Frontal cortex (tissue), 4 donors: Measurements from ENCODE around the gene ELMOD1. TPM values are rescaled to one million over a fixed set of nuclear protein-coding genes. Genes with fewer than 3 reads are reported as not detected.

Experiments used
- DNase-seq, 2 donors: peaks; one replicate each; pipeline ENCODE4 v3.0.0; 2012; ENCODE audit warnings: low spot score in 2 of 2
- FAIRE-seq: peaks from 2 replicates; lab custom pipeline; 2012; peaks lifted over from hg19 to GRCh38; lab: Jason Lieb, UNC
- total RNA-seq: library from RNA; depleted of rRNA; stranded (reverse); fragments of >200 nt; gene quantifications from one replicate; pipeline ENCODE4 v1.2.3, GENCODE V29; 2014
- donor health status: control.
- donor health status: control.
- donor health status: control.

The ELMOD1 gene
- total RNA-seq, 1 donor from 2014 or later: 118 TPM

DNA sequence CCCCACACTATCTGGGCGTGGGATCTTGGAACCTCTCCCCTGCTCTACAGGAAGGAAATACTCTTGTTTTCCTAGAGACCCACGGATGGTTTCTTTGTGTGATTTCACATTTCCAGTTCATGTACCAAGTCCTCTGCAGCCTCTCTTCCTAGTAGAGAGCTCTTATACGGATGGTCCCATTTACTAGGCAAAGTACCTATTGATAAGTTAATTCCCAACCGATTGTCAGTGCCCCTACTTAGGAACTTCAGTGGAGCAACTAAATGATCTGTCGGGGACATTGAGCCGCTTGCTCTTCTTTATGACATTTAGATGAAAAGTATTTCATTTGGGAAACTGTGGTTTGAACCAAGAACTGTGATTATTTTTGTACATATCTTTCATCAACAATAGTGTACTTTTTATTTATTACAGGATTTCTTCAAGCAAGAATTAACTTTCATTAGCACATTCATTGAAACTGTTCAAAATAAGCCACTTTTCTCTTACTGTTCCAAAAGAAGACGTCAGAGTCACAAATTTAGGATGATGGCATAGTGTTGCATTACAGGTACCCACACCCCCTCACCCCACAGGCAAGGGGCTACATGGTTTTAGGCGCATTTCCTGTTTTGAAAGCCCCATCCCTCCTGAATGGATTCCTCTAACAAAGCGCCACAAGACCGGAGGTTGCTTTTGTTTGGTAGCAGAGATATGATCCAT lies 34.2 kb downstream of the ELMOD1 start:
- no peak for FAIRE-seq
- DNase-seq: no peak

DNA sequence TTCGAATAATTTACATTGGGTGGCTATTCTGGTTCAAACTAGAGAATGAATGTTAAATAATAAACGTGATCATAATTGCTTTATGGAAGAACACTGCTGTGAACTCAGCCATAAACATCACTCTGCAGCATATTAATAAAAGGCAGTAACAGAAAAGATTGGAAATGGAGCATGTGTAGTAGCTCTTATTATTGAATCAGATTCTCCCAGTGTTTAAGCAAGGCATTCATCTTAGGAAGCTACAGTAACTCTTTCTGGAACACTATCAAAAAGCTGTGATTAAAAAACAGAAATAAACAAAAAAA lies 34.7 kb downstream of the ELMOD1 start:
- no peak for DNase-seq
- no peak for FAIRE-seq

DNA sequence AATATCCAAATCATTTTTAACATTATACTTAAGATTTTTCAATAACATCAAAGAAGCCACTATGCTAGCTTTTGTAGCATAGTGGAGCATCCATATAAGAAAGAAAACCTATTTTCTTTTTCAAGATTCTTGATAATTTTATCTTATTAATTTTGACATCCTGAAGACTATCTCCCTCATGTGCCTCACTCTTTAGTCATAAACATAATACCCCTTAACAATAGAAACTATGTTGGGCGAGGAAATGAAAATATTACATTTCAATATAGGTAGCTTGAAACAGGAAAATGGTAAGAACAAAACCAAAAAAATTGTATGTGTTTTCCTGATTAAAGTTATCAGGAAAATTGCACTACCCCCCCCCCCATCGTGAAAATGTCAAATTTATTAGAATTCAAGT lies 40.1 kb downstream of the ELMOD1 start:
- FAIRE-seq (no peak), DNase-seq (no peak)

DNA sequence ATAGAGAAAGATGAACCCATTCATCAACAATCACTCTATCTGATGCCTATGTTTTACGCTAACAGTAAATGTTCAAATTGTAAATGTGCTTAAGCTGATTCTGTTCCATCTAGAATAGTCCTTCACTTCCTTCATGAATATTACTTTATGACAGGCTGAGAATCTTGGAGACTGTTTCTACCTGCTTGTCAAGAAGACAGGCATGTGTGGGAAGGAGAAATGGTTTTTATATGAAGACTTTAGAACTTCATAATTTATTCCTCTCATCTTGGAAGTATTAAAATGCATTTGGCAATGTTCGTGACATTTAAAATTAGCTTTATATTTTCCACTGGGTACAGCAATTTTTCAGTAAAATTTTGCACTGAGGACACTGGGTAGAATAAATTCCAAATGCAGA lies 41.0 kb downstream of the ELMOD1 start:
- DNase-seq (no peak), FAIRE-seq (no peak)

DNA sequence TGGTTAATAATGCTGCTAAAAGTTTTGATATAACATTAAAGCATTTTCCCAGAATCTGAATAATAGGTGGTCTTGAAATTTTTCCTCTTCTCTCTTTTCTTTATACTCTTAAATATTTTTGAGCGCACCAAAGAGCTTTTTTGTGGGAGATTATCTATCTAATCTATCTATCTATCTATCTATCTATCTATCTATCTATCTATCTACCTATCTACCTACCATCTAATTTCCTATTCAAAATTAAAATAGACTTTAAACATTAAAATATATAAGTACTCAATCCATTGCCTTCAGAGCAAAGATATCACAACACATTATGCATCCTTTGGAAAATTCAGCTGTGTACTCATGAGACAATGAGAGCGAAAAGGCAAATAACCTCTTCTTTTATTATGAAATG lies 55.8 kb downstream of the ELMOD1 start:
- FAIRE-seq: no peak
- DNase-seq: no peak

DNA sequence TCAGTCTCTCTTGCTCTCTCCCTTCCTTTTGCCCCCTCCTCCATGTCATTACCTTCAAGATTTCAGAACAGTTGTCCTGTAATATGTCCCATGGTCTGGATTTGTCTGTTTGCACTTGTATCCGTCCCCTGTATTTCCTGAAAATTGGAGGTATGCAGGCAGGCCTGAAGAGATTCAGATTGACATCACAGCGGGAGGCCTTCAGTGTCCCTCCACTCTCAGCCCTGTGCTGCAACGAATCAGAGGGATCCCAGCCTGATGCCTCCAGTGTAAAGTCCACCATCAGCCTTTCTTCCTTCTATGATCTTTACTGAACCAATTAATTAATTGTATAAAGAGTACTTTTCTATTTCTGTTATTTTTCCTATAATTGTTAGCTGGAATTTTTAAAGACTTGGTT lies 57.3 kb downstream of the ELMOD1 start:
- DNase-seq (no peak), FAIRE-seq (no peak)

DNA sequence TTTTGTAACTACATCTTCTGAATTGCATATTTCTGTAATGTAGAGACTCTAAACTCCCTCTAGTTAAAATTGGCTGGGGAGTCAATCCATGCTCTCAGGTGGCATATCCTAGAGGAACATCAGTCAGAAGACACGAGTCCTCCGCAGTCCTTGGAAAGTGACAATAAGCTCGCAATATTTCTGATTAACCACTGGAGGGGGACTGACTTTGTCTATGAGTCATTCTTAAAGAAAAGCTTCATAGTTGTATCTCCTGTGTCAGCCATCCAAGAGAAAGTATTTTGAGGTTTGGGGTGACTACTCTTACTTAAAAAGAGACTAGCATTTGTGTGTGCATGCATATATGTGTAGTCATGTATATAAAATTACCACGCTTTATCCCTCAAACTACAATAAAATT lies 60.7 kb downstream of the ELMOD1 start:
- FAIRE-seq: no peak

DNA sequence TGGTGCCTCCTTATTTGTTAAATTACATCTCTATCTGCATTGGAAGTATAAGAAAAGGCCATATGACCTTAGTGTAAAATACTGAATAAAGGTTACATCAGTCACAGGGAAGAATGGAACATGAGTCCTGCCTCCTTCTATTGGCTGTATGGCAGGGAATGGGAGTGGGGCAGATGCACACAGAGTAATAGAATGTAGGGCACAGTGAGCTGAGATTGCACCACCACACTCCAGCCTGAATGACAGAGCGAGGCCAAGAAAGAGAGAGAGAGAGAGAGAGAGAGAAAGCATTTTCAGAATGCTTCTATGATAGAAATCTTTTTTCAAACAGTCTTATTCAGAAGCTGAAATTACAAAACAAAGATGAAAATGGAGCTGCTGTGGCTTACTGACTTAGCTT lies 62.1 kb downstream of the ELMOD1 start:
- no peak for DNase-seq
- no peak for FAIRE-seq

More for the DNA sequence above, 60.7 kb downstream of the ELMOD1 start:
- no peak for DNase-seq

DNA sequence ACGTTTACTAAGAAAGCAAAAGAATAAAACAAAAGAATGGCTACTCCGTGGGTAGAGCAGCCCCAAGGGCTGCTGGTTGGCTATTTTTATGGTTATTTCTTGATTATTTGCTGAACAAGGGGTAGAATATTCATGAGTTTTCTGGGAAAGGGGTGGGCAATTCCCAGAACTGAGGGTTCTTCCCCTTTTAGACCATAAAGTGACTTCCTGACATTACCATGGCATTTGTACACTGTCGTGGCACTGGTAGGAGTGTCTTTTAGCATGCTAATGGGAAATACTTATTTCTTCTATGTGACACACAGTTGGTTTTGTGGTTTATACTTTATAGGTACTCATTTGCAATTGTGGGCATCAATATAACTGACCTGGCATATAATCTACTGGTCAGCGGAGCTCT lies 64.7 kb downstream of the ELMOD1 start:
- FAIRE-seq: no peak
- DNase-seq: no peak

DNA sequence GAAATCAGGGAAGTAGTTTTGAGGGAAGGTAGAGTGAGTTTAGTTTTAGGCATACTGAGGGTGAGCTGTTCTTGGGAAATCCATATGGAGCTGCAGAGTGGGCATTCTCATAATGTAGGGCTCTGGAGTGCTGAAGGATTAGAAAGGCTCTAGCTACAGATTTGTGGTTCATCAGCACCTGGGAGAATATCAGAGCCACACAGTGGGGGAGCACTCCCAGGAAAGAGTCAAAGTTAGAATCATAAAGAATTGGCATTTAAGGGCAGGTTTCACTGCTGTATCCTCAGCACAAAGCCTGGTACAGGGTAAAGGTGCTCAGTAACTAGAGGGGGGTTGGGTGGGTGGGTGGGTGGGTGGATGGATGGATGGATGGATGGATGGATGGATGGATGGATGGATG lies 68.4 kb downstream of the ELMOD1 start:
- no peak for FAIRE-seq

DNA sequence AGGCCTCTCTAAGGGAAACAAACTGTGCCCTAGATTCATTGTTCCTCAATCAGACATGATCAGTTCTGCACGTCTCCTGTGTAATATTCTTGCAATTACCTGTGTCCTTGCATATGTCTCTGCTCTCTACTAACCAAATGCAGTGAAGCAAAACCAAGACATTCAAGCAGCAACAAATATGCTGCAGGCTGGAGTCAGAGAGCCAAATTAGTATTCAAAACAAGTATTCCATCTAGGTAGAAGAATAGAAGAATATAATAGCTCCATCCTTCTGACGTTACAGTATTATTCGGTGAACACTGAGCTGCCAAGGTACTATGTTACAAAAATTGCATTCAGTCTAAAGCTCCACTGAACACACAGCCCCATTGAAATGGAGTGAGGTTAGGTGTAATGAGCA lies 69.1 kb downstream of the ELMOD1 start:
- DNase-seq: no peak
- FAIRE-seq: no peak

More for the DNA sequence above, 68.4 kb downstream of the ELMOD1 start:
- DNase-seq: no peak

DNA sequence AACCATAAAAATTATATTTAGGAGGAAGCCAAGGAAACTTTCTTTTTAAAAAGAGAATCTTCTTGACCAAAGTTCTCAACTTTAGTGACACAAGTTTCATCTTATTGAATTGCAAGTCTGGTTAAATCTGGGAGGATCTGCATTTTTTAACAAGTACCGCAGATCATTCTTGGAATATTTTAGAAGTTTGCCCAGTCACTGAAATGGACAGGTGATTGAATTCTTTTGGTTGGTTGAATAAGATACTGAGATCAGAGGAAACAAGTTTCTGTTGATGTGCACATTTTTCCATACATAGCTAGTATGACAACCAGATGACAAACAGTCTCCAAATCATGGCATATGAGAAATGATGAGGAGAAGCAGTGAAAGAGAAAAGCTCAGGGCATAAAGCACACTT lies 70.7 kb downstream of the ELMOD1 start:
- FAIRE-seq: no peak

DNA sequence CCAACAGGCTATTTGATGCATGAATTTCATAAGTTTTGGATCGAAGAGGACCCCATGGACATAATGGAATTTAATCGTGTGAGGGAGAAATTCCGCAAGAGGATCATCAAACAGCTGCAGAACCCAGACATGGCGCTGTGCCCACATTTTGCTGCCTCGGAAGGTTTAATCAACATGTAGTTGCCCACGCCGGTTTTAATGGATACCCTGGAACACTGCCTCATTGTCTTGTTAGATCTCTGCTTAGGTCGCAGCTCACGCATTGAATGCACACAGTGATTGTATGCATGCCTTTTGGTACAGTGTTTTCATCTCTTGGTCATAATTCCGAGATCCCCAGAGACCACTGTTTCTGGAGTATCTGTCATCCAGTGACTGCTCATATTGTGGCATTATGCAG lies 74.1 kb downstream of the ELMOD1 start:
- no peak for DNase-seq
- FAIRE-seq: no peak

More for the DNA sequence above, 70.7 kb downstream of the ELMOD1 start:
- DNase-seq: no peak

DNA sequence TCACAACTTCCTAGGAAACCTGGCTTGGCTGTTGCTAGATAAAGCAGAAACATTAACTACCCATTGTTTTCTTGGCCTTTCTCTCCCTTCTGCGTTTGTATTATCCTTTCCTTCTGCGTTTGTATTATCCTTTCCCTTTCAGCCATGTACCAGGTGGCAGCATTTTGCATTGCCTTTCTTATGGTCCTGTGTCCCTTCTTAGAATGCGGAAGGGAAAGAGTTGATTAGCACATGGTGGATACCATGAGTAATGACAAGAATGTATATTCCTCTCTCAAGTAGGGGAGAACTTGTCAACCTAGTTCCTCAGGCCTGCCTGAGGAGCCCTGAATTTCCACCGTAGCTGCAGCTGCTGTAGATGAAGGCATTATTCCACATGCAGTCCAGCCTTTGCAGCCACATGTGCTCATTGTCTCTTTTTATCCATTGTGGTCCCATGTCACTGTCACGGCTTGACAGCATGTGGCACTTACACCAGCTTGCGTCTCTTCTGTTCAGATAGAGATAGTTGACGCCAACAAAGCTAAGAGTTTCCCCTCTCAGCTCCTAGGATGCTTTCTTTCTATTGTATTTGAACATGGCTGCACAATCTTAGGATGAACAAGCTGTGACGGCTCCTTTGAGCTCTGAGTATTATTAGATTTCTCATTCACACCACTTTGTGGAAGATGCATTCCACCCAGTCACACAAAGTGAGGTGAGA lies 76.1 kb downstream of the ELMOD1 start:
- FAIRE-seq (no peak), DNase-seq (no peak)

DNA sequence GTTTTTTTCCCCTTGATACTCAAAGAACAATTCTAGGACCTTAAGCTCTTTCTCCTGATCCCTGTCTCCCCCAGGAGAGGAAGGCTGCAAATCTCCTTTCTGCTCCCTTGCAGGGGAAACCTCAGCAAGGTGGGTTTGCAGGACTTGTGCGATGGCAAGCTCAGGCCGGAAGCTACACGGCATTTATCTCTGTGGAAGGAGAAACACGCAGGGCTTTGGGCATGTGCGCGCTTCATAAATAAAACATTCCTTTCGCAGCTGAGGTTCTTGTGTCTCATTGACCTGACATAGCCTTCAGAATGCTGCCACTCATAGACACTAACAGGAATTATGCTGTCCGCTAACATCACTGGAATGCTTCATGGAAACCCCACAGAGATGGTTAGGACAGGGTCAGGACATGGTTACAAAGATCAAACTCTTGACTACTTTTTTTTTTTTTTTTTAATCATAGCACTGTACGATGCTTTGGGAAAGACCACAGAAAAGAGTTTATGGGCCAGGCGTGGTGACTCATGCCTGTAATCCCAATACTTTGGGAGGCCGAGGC lies 78.3 kb downstream of the ELMOD1 start:
- FAIRE-seq: no peak
- no peak for DNase-seq

DNA sequence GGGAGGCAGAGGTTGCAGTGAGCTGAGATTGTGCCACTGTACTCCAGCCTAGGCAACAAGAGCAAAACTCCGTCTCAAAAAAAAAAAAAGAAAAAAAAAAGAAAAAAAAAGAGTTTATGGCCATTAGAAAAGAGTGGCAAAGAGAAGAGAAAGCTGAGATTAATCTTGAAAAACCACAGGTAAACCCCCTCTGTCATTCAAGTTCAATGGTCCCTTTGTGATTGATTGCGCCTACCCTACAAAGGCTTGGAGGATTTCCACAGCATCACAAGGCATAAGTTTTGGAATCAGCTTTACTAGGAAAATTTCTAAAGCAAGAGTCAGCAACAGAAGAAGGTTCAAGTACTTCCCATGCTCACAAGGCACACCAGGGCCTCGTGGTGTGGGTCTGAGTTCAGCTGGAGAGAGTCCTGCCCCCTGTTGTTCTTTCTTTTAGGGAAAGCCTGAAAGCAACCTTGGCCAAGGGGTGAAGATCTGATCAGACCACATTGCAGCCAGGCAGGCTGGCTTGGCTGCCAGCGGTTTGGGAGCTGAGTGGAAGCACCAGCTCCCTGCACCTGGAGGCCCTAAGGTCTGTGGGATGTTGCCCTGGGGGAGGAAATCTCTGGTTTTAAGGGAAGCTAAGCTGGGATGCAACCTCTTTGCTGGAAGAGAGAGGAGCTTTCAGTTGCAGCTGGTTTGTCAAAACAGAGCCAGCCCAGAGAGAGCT lies 79.1 kb downstream of the ELMOD1 start:
- DNase-seq: no peak
- FAIRE-seq: no peak

DNA sequence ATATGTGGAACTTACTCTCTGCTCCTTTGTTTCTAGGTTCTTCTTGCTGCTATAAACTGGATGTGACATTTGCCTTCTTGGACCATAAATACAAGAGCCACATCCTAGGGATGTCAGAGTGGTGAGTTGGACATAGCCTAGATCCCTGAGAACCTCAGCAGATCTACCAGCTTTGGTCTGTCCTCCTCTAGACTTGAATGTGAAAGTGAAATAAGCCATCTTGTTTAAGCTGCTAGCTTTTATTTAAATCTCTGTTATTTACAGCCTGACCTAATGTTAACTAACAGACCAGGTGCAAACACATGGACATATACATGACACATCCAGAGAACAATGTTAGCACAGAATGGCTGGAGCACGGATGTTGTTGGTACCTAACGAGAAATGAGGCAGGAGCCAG lies 85.0 kb downstream of the ELMOD1 start:
- no peak for FAIRE-seq
- no peak for DNase-seq

DNA sequence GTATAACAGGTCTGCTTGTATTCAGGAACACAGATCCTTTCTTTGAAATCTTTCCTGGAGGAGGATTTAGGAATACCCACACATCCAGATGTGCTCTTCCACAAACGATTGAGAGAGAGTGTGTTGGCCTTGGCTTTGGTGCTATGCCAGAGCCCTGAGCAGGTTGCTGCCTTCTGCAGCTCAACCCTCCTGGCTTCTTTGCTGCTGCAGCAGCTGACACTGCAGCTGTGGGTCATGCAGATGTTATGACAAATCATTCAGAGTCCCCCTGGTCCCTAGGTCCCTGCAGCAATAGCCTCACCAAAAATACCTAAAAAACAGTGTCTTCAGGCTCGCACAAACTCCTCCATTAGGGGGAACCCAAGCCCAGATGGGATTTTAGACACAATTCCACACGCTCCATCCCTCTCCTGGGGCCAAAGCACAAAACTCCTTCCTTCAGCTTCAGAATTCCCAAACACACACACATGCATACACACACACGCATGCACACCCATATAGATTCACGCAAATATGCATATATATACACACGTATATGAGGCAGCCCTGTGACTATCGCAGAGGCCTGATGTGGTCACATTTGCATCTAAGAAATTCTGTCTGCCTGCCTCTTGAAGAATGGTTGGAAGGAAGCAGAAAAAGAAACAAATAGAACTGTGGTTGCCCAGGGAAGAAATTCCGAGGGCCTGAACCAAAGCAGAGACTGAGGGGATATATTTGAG lies 85.5 kb downstream of the ELMOD1 start:
- FAIRE-seq: no peak
- no peak for DNase-seq

DNA sequence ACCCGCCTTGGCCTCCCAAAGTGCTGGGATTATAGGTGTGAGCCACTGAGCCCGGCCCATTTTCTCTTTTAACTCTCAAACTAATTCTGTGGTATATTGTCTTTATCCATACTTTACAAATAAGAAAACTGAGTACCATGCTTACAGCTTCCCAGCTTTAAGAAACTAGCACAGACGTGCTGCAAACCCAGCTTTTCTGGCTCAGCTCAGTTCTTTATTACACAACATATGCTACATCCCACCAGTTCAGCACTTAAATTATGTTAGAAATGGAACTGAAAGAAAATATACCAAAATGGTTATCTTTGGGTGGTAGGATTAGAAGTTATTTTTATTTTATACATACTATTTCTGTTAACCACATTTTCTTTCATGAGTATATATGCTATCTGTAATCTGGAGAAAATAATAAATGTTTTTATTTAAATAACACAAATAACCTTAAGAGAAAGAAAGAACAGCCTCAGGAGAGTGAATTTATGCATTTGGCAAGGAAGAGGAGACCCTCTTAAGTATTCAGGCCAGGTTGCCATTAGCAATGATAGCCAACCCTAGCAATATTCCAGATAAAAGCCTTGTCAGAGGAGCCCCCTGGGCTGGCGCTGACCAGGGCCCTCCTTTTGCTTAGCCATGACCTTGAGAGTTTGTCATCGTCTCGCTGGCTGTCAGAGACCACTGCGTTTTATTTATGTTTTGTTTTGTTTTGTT lies 87.1 kb downstream of the ELMOD1 start:
- no peak for FAIRE-seq
- DNase-seq: no peak

DNA sequence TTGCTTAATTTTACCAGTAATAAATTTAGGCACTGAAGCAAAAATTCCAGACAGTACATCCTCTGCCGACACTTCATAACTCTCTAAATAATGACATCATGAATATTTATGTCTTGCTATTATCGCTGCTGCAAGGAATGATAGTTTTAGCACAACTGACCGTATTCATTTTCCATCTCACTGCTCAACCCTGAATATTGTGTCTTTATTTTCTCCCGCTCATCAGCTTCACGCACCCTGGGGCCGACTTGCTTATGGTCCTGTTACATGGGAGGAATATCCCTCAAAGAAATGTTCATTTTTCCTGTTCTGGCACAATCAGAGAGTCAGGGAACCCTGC lies 87.7 kb downstream of the ELMOD1 start:
- DNase-seq: no peak
- no peak for FAIRE-seq
